RWPE2 (cell line): Measurements from ENCODE around the gene GPR78.

Experiments used
- ATAC-seq: fragments of 200-7000 bp; cut with Tn5 transposase; 3 replicates; pipeline ENCODE4 v1.9.1; 2021; ENCODE audit warnings: low read depth
- DNase-seq: peaks from one replicate; pipeline ENCODE4 v3.0.0-alpha.2; 2020; ENCODE audit warnings: low spot score
- H3K27ac ChIP-seq: fragments of 450-650 bp; 2 replicates; pipeline ENCODE4 v1.5.1; 2017; ENCODE audit warnings: mild to moderate bottlenecking; ENCODE audit not compliant: poor library complexity, severe bottlenecking
- H3K27me3 ChIP-seq: fragments of 250-450 bp; sonication (Bioruptor Pico); 2 replicates; pipeline ENCODE4 v1.5.1; 2021; ENCODE audit warnings: mild to moderate bottlenecking, moderate library complexity; ENCODE audit not compliant: insufficient read depth, poor library complexity, severe bottlenecking
- H3K36me3 ChIP-seq: fragments of 250-450 bp; sonication (Bioruptor Pico); 2 replicates; pipeline ENCODE4 v1.5.1; 2020; ENCODE audit warnings: low read depth, mild to moderate bottlenecking, moderate library complexity
- H3K4me1 ChIP-seq: fragments of 250-450 bp; sonication (Bioruptor Pico); 2 replicates; pipeline ENCODE4 v1.5.1; 2021; ENCODE audit warnings: mild to moderate bottlenecking, moderate library complexity; ENCODE audit not compliant: insufficient read depth, poor library complexity, severe bottlenecking
- H3K4me3 ChIP-seq: fragments of 250-450 bp; sonication (Bioruptor Pico); 2 replicates; pipeline ENCODE4 v1.5.1; 2021; ENCODE audit warnings: mild to moderate bottlenecking, moderate library complexity; ENCODE audit not compliant: severe bottlenecking
- H3K9me3 ChIP-seq: fragments of 250-450 bp; sonication (Bioruptor Pico); 2 replicates; pipeline ENCODE4 v1.5.1; 2021; ENCODE audit warnings: mild to moderate bottlenecking, moderate library complexity; ENCODE audit not compliant: severe bottlenecking
- TF ChIP-seq, protein P1 (sequence below): fragments of 450-650 bp; IDR thresholded peaks from one replicate; pipeline ENCODE4 v1.5.1; 2017; ENCODE audit warnings: mild to moderate bottlenecking, moderate library complexity; ENCODE audit not compliant: poor library complexity, severe bottlenecking

GPR78 gene

DNA sequence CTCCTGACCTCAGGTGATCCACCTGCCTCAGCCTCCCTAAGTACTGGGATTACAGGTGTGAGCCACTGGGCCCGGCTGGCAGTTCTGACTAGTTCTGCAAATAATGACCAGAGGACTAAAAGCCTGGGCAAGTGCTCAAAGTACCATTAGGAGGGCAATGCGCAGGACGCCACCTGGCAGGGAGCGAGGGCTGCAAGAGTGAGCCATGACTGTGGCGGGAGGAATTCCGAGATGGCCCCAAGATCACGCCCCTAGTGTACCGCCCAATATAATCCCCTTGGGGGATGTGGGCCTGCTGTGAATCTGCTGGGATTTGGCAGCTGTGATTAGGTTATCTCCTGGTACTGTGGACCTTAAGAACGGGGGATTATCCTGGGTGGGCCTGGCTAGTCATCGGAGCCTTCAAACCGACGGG is 26.2 kb upstream of the GPR78 start:
- peaks cover 18% of the 10 kb centered on the region for H3K4me1 ChIP-seq
- H3K4me3 ChIP-seq: no peak overlapping the region
- H3K9me3 ChIP-seq: no peaks in the 10 kb centered on the region
- TF ChIP-seq, protein P1, sequence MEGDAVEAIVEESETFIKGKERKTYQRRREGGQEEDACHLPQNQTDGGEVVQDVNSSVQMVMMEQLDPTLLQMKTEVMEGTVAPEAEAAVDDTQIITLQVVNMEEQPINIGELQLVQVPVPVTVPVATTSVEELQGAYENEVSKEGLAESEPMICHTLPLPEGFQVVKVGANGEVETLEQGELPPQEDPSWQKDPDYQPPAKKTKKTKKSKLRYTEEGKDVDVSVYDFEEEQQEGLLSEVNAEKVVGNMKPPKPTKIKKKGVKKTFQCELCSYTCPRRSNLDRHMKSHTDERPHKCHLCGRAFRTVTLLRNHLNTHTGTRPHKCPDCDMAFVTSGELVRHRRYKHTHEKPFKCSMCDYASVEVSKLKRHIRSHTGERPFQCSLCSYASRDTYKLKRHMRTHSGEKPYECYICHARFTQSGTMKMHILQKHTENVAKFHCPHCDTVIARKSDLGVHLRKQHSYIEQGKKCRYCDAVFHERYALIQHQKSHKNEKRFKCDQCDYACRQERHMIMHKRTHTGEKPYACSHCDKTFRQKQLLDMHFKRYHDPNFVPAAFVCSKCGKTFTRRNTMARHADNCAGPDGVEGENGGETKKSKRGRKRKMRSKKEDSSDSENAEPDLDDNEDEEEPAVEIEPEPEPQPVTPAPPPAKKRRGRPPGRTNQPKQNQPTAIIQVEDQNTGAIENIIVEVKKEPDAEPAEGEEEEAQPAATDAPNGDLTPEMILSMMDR: no peak
- H3K27me3 ChIP-seq: no peaks in the 10 kb centered on the region
- DNase-seq (no peak), ATAC-seq (no peak)
- no peak overlapping the region for H3K27ac ChIP-seq
- no peaks in the 10 kb centered on the region for H3K36me3 ChIP-seq

DNA sequence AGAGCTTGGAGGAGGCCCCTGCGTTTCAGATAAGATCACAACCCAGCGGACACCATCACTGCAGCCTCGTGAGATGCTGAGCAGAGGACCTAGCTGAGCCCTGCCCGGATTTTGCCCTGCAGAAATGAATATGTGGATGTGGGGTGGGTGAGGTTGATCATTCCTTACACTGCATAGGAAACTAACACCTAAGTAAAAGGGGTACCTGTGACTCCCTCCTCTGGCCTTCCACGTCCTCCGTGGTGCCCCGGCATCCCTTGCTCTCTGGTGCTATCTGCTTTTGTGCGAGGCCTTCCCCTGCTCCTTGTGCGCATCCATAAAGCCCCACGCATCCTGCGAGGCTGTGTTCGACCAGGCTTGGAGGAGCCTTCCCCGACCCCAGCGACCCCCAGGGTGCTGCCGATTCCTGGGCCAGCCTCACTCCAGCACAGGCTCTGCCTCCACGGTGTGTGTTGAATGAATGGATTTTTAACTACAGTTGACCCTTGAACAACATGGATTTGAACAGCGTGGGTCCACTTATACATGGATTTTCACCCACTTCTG is 25.6 kb upstream of the GPR78 start:
- no peaks in the 10 kb centered on the region for H3K27me3 ChIP-seq
- TF ChIP-seq, protein P1: no peak
- ATAC-seq: no peak

DNA sequence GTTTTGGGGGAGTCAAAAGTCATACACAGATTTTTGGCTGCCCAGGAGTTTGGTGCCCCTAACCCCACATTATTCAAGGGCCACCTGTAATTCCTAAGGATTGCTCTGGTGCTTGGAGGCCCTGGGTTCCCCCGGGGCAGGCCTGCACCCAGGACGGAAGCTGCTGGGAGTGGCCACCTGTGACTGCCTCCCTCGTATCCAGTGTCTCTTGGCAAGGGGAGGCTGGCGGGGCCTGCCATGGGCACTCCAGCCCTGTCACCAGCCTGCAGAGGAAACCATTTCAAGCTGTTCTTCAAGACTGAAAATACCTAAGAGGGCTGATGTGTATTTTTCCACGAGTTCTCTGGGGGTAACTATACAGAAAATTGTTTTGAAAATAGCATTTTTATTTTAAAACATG is 24.5 kb upstream of the GPR78 start:
- H3K4me1 ChIP-seq: peaks cover 17% of the 10 kb centered on the region
- TF ChIP-seq, protein P1: no peak

More for the DNA sequence above, 25.6 kb upstream of the GPR78 start:
- no peaks in the 10 kb centered on the region for H3K9me3 ChIP-seq
- peaks cover 17% of the 10 kb centered on the region for H3K4me1 ChIP-seq
- no peak overlapping the region for H3K27ac ChIP-seq
- H3K36me3 ChIP-seq: no peaks in the 10 kb centered on the region
- no peak overlapping the region for H3K4me3 ChIP-seq
- DNase-seq: no peak

DNA sequence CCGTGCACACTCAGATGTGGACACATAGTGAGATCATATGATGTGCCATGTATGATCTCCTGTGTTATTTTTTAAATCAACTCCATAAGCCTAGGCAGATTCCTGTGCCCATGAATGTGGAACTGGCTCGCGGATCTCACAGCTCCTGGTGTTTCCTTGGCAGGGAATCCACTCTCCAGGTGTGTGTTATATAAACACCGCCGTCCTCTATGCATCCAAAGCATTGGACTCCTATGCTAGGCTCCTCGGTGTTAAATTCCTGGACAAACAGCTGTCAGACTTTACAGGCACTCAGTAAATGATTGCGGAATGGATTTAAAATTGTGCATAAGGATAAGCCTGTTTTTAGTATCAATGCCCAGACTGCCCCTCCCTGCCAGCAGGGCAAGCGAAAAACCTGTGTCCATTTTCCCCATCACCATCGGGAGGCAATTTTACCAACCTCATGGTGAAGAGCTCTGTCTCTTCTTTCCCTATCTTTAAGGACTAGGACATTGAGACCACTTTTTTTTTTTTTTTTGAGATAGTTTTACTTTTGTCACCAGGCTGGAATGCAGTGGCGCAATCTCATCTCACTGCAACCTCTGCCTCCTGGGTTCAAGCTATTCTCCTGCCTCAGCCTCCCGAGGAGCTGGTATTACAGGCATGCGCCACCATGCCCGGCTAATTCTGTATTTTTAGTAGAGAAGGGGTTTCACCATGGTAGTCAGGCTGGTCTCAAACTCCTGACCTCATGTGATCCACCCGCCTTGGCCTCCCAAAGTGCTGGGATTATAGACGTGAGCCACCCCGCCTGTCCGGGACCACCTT is 23.6 kb upstream of the GPR78 start:
- no peaks in the 10 kb centered on the region for H3K36me3 ChIP-seq
- ATAC-seq: no peak
- peak overlapping the region; percentile 30 for H3K27ac ChIP-seq
- H3K4me3 ChIP-seq: no peak overlapping the region
- H3K27me3 ChIP-seq: no peaks in the 10 kb centered on the region
- DNase-seq: no peak
- TF ChIP-seq, protein P1: no peak
- H3K9me3 ChIP-seq: no peaks in the 10 kb centered on the region
- H3K4me1 ChIP-seq: peaks cover 17% of the 10 kb centered on the region

More for the DNA sequence above, 24.5 kb upstream of the GPR78 start:
- no peak overlapping the region for H3K27ac ChIP-seq
- H3K4me3 ChIP-seq: no peak overlapping the region
- H3K9me3 ChIP-seq: no peaks in the 10 kb centered on the region
- no peaks in the 10 kb centered on the region for H3K27me3 ChIP-seq
- ATAC-seq (no peak), DNase-seq (no peak)
- H3K36me3 ChIP-seq: no peaks in the 10 kb centered on the region
